ENCODE results near the gene ZPBP2.

GRCh38 chr17:39916918-39917317 lies 48.9 kb downstream of the ZPBP2 start:
- peak in 1 of 12 donors; percentile 20 for TF ChIP-seq CTCF (IDR thresholded peaks at IDR 0.05)
- TF ChIP-seq POLR2A (IDR thresholded peaks at IDR 0.05): no peak

All from heart left ventricle (tissue), 13 donors.